BJ (cell line): ENCODE measurements around the gene SYNE2. TPM values are rescaled to one million over a fixed set of nuclear protein-coding genes. Genes with fewer than 3 reads are reported as not detected.
"Not testable (repeated sequence)": the region's sequence is repeated elsewhere in the genome, so short reads cannot be mapped to it uniquely, and the experiment has no call there.

Experiments used
- CTCF ChIA-PET: fragments of 350-600 bp; formaldehyde crosslinking; extraction: SDS; loops from one replicate; lab custom pipeline; 2021; ENCODE audit warnings: antibody characterized with exemption, inconsistent platforms; lab: Yijun Ruan, JAX
- POLR2A ChIA-PET: fragments of 300-600 bp; sonication (Branson Sonifier 250); formaldehyde crosslinking; extraction: SDS; loops from one replicate; lab custom pipeline; 2021; ENCODE audit warnings: antibody characterized with exemption; lab: Charles Lee
- DNase-seq: peaks from one replicate; pipeline ENCODE4 v3.0.0-alpha.2; 2011; ENCODE audit warnings: low read depth
- H3K27me3 ChIP-seq: 2 replicates; pipeline ENCODE4 v1.6.0; 2011; ENCODE audit warnings: low read length; ENCODE audit not compliant: control insufficient read depth, insufficient read depth
- H3K36me3 ChIP-seq: 2 replicates; pipeline ENCODE4 v1.5.1; 2011; ENCODE audit warnings: low read length; ENCODE audit not compliant: control insufficient read depth, insufficient read depth
- H3K4me3 ChIP-seq: 2 replicates; pipeline ENCODE4 v1.5.1; 2011; ENCODE audit warnings: low read depth, mild to moderate bottlenecking, control low read depth, low read length
- polyA plus RNA-seq: library from polyadenylated mRNA; depleted of rRNA; stranded (reverse); fragments of >200 nt; gene quantifications from 2 replicates; pipeline ENCODE4 v1.2.3, GENCODE V29; 2011
- TF ChIP-seq, protein P1 (sequence below): IDR thresholded peaks from 2 replicates; pipeline ENCODE4 v1.5.1; 2011; ENCODE audit warnings: low read depth, mild to moderate bottlenecking, control low read depth, inconsistent platforms, low read length, moderate library complexity; ENCODE audit not compliant: insufficient read depth

SYNE2 gene
- polyA plus RNA-seq, 1 experiment, result 5.2 TPM

- POLR2A ChIA-PET, result no interaction called here
- TF ChIP-seq, protein P1, sequence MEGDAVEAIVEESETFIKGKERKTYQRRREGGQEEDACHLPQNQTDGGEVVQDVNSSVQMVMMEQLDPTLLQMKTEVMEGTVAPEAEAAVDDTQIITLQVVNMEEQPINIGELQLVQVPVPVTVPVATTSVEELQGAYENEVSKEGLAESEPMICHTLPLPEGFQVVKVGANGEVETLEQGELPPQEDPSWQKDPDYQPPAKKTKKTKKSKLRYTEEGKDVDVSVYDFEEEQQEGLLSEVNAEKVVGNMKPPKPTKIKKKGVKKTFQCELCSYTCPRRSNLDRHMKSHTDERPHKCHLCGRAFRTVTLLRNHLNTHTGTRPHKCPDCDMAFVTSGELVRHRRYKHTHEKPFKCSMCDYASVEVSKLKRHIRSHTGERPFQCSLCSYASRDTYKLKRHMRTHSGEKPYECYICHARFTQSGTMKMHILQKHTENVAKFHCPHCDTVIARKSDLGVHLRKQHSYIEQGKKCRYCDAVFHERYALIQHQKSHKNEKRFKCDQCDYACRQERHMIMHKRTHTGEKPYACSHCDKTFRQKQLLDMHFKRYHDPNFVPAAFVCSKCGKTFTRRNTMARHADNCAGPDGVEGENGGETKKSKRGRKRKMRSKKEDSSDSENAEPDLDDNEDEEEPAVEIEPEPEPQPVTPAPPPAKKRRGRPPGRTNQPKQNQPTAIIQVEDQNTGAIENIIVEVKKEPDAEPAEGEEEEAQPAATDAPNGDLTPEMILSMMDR, result no peak
- CTCF ChIA-PET, result interaction anchor here (1.0 to 1.5 kb wide), 3 partner anchors 17 to 278 kb away, joined by 3 to 5 read pairs (median 3); no protein-coding TSS in a partner anchor
- no peaks in the 10 kb centered on the region for H3K36me3 ChIP-seq
- H3K27me3 ChIP-seq, result no peaks in the 10 kb centered on the region
- DNase-seq, result no peak
- no peak overlapping the region for H3K4me3 ChIP-seq
Observed at GRCh38 chr14:64026600-64026999, 173.8 kb downstream of the SYNE2 start.

DNA sequence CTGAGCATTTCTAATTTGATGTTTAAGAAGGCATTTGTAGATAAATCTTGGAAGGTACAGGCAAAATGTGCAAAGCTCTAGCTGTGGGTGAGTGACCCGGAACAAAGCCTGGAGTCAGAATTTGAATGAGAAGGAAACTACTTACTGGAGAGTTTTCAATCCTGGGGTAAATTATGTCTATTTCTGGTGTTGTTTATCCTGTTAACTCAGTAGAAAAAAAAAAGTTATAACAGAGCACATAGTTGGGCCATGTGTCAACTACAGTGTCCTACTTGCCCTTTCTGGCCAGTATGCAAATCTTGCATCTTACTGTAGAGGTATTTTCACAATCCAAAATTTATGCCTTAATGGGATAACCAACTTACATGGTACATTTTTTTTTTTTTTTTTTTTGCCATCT lies 182.3 kb downstream of the SYNE2 start:
- Histone ChIP-seq H3K4me3 (no peak overlapping the region), H3K36me3 (no peaks in the 10 kb centered on the region), H3K27me3 (no peaks in the 10 kb centered on the region)
- DNase-seq, result peak; percentile 21
- ChIA-PET CTCF (interaction anchor here (1.5 kb wide), 1 partner anchor 268 kb away, joined by 7 read pairs; no protein-coding TSS in a partner anchor), POLR2A (no interaction called here)
- TF ChIP-seq, protein P1, result no peak

GRCh38 chr14:64037869-64038745 lies 185.3 kb downstream of the SYNE2 start:
- CTCF ChIA-PET, result interaction anchor here (1.5 to 2.2 kb wide), 2 partner anchors 261 to 265 kb away, joined by 6 to 25 read pairs; no protein-coding TSS in a partner anchor
- H3K36me3 ChIP-seq, H3K27me3 ChIP-seq, POLR2A ChIA-PET, H3K4me3 ChIP-seq, DNase-seq: not testable (repeated sequence)

DNA sequence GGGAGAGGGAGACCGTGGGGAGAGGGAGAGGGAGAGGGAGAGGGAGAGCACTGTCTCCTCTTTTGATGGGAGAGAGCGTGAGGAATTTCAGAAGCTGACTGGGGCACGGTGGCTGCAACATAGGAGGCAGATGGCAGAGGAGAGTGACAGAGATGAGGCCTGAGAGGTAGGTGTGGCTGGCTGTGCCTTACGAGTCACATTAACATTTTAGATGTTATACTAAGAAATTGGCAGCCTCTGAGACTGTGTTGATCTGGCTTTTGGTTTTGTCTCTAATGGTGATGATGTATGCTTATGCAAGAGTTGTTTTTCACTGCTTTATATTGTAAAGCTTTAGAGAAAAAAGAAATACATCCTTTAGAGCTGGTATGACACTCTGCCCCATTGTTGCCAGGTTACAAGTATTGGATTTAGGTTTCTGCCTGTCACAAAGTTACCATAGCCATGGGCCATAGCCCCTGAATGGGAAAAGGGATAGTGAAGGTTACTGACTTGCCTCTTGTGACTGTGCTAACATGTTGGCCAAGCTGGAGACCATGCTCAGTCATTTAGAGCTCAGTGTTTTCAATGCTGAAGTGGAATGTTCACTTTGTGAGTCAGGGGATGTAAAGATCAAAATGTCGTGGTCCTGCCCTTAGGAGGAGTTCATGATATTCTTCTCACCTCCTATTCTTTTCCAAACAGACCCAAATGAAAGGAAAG lies 186.2 kb downstream of the SYNE2 start:
- ChIA-PET POLR2A (no interaction called here), CTCF (interaction anchor here (0.9 to 2.2 kb wide), 9 partner anchors 10 to 265 kb away, joined by 3 to 25 read pairs (median 5); partner anchors contain the start of gene ESR2)
- TF ChIP-seq, protein P1, result no peak
- no peak for DNase-seq
- H3K27me3 ChIP-seq, result no peaks in the 10 kb centered on the region
- no peak overlapping the region for H3K4me3 ChIP-seq
- H3K36me3 ChIP-seq, result no peaks in the 10 kb centered on the region

GRCh38 chr14:64040044-64040443 lies 187.2 kb downstream of the SYNE2 start:
- TF ChIP-seq, protein P1, result peak; percentile 35
- no peaks in the 10 kb centered on the region for H3K36me3 ChIP-seq
- no peak for DNase-seq
- H3K4me3 ChIP-seq, result no peak overlapping the region
- no peaks in the 10 kb centered on the region for H3K27me3 ChIP-seq
- POLR2A ChIA-PET, result no interaction called here
- CTCF ChIA-PET, result interaction anchor here (0.9 to 2.2 kb wide), 8 partner anchors 9 to 264 kb away, joined by 3 to 25 read pairs (median 5); partner anchors contain the start of gene ESR2

- POLR2A ChIA-PET, H3K4me3 ChIP-seq: not testable (repeated sequence)
- CTCF ChIA-PET, result interaction anchor here (1.3 kb wide), 1 partner anchor 261 kb away, joined by 5 read pairs; no protein-coding TSS in a partner anchor
Observed at GRCh38 chr14:64043296-64043695, 190.5 kb downstream of the SYNE2 start.

More at GRCh38 chr14:64043296-64043695, 190.5 kb downstream of the SYNE2 start:
- not testable (repeated sequence) for DNase-seq, H3K27me3 ChIP-seq, H3K36me3 ChIP-seq
